Ovary (tissue), 9 donors: ENCODE data around the gene RIOX2. TPM values are rescaled to one million over a fixed set of nuclear protein-coding genes. Genes with fewer than 3 reads are reported as not detected.
"Not testable (repeated sequence)": the region's sequence is repeated elsewhere in the genome, so short reads cannot be mapped to it uniquely, and the experiment has no call there.

Source experiments
- DNase-seq, 5 donors: peaks; one replicate each; pipeline ENCODE4 v3.0.0-alpha.2; 2019 to 2020
- H3K27ac ChIP-seq, 2 donors: fragments of 200-600 bp; one replicate each; pipeline versions ENCODE4 v1.5.1 to v1.8.0; 2019 to 2022
- H3K27me3 ChIP-seq: fragments of 200-600 bp; one replicate; pipeline ENCODE4 v1.8.0; 2022
- H3K36me3 ChIP-seq: fragments of 200-600 bp; sonication (generic); one replicate; pipeline ENCODE4 v1.5.1; 2019
- H3K4me1 ChIP-seq: one replicate; pipeline ENCODE4 v1.8.1; 2013; ENCODE audit warnings: mild to moderate bottlenecking, moderate library complexity; ENCODE audit not compliant: insufficient read depth
- H3K4me3 ChIP-seq: fragments of 200-600 bp; sonication (generic); one replicate; pipeline ENCODE4 v1.5.1; 2017
- H3K9me3 ChIP-seq, 2 donors: fragments of 200-600 bp in 1 of 2; sonication (generic) in 1 of 2; one replicate each; pipeline versions ENCODE4 v1.5.1 to v1.8.1; 2013 to 2019; ENCODE audit warnings: mild to moderate bottlenecking in 1 of 2, moderate library complexity in 1 of 2
- CTCF ChIP-seq, 3 donors: fragments of 450-650 bp in 2 of 3; fragments of 200-600 bp in 1 of 3; IDR thresholded peaks; one replicate each; pipeline versions ENCODE4 v1.5.1 to v1.8.0; 2016 to 2022; ENCODE audit warnings: antibody characterized with exemption in 3 of 3, mild to moderate bottlenecking in 1 of 3
- EP300 ChIP-seq: sonication (generic); formaldehyde crosslinking; IDR thresholded peaks from one replicate; pipeline ENCODE4 v1.6.1; 2017; ENCODE audit warnings: antibody characterized with exemption
- POLR2A ChIP-seq: fragments of 450-650 bp; IDR thresholded peaks from one replicate; pipeline ENCODE4 v1.6.1; 2017; ENCODE audit warnings: antibody characterized with exemption, mild to moderate bottlenecking, moderate library complexity
- WGBS, 3 donors: extraction: QIAGEN DNeasy Blood & Tissue Kit in 1 of 3; methylation state at CpG; one replicate each; pipeline versions ENCODE4 v1.1.5 to v1.1.7; 2013 to 2017; 5-methylcytosine and 5-hydroxymethylcytosine counted together
- intact Hi-C, 4 donors: fragments of 100-400 bp; cut with DNase I; formaldehyde crosslinking; loops; one replicate each; pipeline versions ENCODE4 v1.11.0 to v1.15.1; 2022 to 2023
- polyA plus RNA-seq, 2 donors: library from polyadenylated mRNA; stranded (reverse); fragments of 200-250 nt in 1 of 2; fragments of 350-450 nt in 1 of 2; fragmentation: Illumina TruSeq in 1 of 2; extraction: RNeasy Lipid Tissue Mini Kit (QIAGEN cat#74804) in 1 of 2; gene quantifications; one replicate each; pipeline ENCODE4 v1.2.3, GENCODE V29; 2013 to 2014
- total RNA-seq, 7 donors: library from RNA; depleted of rRNA in 2 of 7; stranded (reverse); fragments of >200 nt in 2 of 7; fragmentation: NEBNext Ultra II Directional in 3 of 7; extraction: Animal tissue kit (Norgen Biotek cat#: 25700) in 3 of 7; gene quantifications; one replicate each; pipeline versions ENCODE4 v1.1.0 to v1.2.4, GENCODE V29; 2016 to 2023
- donor health status: DM: no; HTN: no; CAD: no; lungs with moderate emphysema.
- donor health status: DM: no; HTN: no; CAD: no.
- donor health status: Bipolar disorder and iron deficiency.
- donor health status: DM: yes; HTN: yes; CAD: no.
- donor health status: DM: no; HTN: no; CAD: no.
- donor health status: DM: yes; HTN: yes; CAD: no.

RIOX2 gene
- total and polyA plus RNA-seq, 9 donors, result 10.3 to 36.7 (median 22.7) TPM

GRCh38 chr3:97910931-97911351 is 61.3 kb downstream of the RIOX2 start:
- no peak for DNase-seq
- Histone ChIP-seq H3K4me1 (no peaks in the 10 kb centered on the region), H3K27me3 (no peaks in the 10 kb centered on the region), H3K4me3 (no peak overlapping the region), H3K9me3 (no peaks in the 10 kb centered on the region), H3K27ac (no peak overlapping the region), H3K36me3 (no peaks in the 10 kb centered on the region)
- TF ChIP-seq CTCF (IDR thresholded peaks at IDR 0.05) (no peak), POLR2A (no peak), EP300 (no peak)
- intact Hi-C loops, result no loop called here
- WGBS, 3 donors, result 24 to 58% (median 37%) methylated on average over 3 of the region's 3 CpGs

DNA sequence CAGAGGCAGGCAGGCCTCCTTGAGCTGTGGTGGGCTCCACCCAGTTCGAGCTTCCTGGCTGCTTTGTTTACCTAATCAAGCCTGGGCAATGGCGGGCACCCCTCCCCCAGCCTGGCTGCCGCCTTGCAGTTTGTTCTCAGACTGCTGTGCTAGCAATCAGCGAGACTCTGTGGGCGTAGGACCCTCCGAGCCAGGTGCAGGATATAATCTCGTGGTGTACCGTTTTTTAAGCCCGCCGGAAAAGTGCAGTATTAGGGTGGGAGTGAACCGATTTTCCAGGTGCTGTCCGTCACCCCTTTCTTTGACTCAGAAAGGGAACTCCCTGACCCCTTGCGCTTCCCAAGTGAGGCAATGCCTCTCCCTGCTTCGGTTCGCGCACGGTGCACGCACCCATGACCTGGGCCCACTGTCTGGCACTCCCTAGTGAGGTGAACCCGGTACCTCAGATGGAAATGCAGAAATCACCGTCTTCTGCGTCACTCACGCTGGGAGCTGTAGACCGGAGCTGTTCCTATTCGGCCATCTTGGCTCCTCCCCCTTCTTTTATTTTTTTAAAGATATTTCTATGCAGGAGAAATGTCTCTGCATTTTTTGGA is 61.9 kb downstream of the RIOX2 start:
- H3K36me3 ChIP-seq, H3K9me3 ChIP-seq, H3K27ac ChIP-seq, DNase-seq, H3K4me1 ChIP-seq, H3K4me3 ChIP-seq, intact Hi-C loops, H3K27me3 ChIP-seq: not testable (repeated sequence)
- WGBS, 3 donors, result 85 to 86% (median 86%) methylated on average over 23 to 24 of the region's 24 CpGs

DNA sequence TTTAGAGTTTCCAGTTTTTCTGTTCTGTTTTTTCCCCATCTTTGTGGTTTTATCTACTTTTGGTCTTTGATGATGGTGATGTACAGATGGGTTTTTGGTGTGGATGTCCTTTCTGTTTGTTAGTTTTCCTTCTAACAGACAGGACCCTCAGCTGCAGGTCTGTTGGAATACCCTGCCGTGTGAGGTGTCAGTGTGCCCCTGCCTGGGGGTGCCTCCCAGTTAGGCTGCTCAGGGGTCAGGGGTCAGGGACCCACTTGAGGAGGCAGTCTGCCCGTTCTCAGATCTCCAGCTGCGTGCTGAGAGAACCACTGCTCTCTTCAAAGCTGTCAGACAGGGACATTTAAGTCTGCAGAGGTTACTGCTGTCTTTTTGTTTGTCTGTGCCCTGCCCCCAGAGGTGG is 62.4 kb downstream of the RIOX2 start:
- H3K27ac ChIP-seq, H3K36me3 ChIP-seq, H3K4me1 ChIP-seq, H3K4me3 ChIP-seq, intact Hi-C loops, H3K9me3 ChIP-seq, DNase-seq, H3K27me3 ChIP-seq: not testable (repeated sequence)
- WGBS, 3 donors, result 86 to 87% methylated on average over 1 to 2 of the region's 3 CpGs; no CpG with 5 or more reads in 1 of the 3 donors

DNA sequence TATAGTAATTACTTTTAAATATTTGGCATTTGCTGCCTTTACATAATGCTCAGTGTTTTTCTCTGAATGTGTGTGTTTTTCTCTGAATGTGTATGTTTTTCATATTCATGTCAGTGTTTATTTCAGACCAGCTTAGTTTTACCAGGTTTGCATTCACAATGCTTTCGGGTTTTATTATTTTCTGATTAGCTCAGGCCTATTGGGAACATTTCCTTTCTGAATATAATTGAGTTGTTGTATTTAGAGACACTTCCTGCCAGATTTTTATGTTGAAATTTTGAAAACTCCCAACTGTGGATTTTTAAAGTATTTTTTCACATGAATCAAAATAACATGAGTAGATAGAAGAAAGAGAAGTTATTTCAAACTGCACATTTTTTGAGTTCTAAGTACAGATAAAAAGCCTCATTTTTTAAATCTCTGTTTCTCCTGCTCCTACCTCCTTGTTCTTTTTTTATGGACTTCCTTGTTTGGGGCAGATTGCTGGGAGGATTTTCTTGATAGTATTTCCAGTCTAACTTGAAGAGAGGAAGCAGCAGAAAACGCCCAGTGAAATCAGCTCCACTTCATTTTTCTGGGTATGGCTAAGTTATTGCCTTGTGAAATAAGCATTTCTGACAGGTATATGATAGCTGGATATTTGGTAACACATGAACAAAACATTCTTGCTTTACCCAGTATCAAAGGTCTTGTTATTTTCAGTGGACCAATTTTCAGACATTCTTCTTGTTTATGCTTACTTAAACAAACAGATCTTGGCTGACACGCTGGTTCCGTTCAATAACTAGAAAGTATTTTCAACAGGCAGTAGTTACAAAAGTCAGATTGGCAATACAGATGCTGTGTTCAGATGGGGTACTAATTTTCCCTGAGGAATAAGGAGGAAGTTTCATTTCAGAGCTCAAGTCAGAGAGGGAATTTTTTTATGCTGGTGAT is 70.7 kb downstream of the RIOX2 start:
- no peaks in the 10 kb centered on the region for H3K36me3 ChIP-seq
- no peaks in the 10 kb centered on the region for H3K9me3 ChIP-seq
- 2 to 10% (median 5%) methylated on average over 4 of the region's 4 CpGs for WGBS, 3 donors
- no peak for DNase-seq
- H3K27me3 ChIP-seq, result no peaks in the 10 kb centered on the region
- intact Hi-C loops, result no loop called here
- H3K27ac ChIP-seq, result no peak overlapping the region
- TF ChIP-seq CTCF (IDR thresholded peaks at IDR 0.05) (no peak), EP300 (no peak), POLR2A (no peak)
- peaks cover 2% of the 10 kb centered on the region for H3K4me1 ChIP-seq
- H3K4me3 ChIP-seq, result no peak overlapping the region

- intact Hi-C loops, result no loop called here
- no peak for TF ChIP-seq POLR2A
- no peak for TF ChIP-seq EP300
- TF ChIP-seq CTCF (IDR thresholded peaks at IDR 0.05), result no peak
- peaks cover 2% of the 10 kb centered on the region for H3K4me1 ChIP-seq
- DNase-seq, result no peak
- no peak overlapping the region for H3K4me3 ChIP-seq
- no peak overlapping the region for H3K27ac ChIP-seq
- no peaks in the 10 kb centered on the region for H3K27me3 ChIP-seq
- H3K9me3 ChIP-seq, result no peaks in the 10 kb centered on the region
- H3K36me3 ChIP-seq, result no peaks in the 10 kb centered on the region
These were observed 72.9 kb downstream of the RIOX2 start for GRCh38 chr3:97899331-97899730.
